WTC11 (cell line): ENCODE measurements around the gene POC1A. TPM values are rescaled to one million over a fixed set of nuclear protein-coding genes. Genes with fewer than 3 reads are reported as not detected.
"Not testable (repeated sequence)": the region's sequence is repeated elsewhere in the genome, so short reads cannot be mapped to it uniquely, and the experiment has no call there.

Experiments used
- ATAC-seq: fragments of 200-7000 bp; cut with Tn5 transposase; 2 replicates; pipeline ENCODE4 v1.10.0; 2021; ENCODE audit warnings: mild to moderate bottlenecking, moderate library complexity
- CTCF ChIA-PET: fragments of 300-600 bp; sonication (Branson Sonifier 250); formaldehyde crosslinking; loops from one replicate; lab custom pipeline; 2021; ENCODE audit warnings: antibody characterized with exemption; lab: Charles Lee
- POLR2A ChIA-PET: fragments of 350-600 bp; sonication (Branson Sonifier 250); formaldehyde crosslinking; loops from one replicate; lab custom pipeline; 2021; ENCODE audit warnings: antibody characterized with exemption; lab: Charles Lee
- DNase-seq: peaks from one replicate; pipeline ENCODE4 v3.0.0; 2021; ENCODE audit warnings: low spot score
- H3K27ac Mint-ChIP-seq: 2 replicates; pipeline ENCODE4 v1.8.0; 2021; ENCODE audit warnings: mixed read lengths
- H3K27me3 Mint-ChIP-seq: 2 replicates; pipeline ENCODE4 v1.8.0; 2021; ENCODE audit warnings: low read depth, mild to moderate bottlenecking, moderate library complexity, mixed read lengths
- H3K36me3 Mint-ChIP-seq: 2 replicates; pipeline ENCODE4 v1.8.0; 2021; ENCODE audit warnings: mixed read lengths
- H3K4me1 Mint-ChIP-seq: 2 replicates; pipeline ENCODE4 v1.8.0; 2022; ENCODE audit warnings: mixed read lengths
- H3K4me3 Mint-ChIP-seq: 2 replicates; pipeline ENCODE4 v1.8.0; 2021; ENCODE audit warnings: mild to moderate bottlenecking, moderate library complexity, mixed read lengths
- H3K9me3 Mint-ChIP-seq: 2 replicates; pipeline ENCODE4 v1.8.0; 2021; ENCODE audit warnings: mixed read lengths
- CREM ChIP-seq: sonication (generic); formaldehyde crosslinking; IDR thresholded peaks from 2 replicates; pipeline ENCODE4 v1.8.1; 2022; ENCODE audit warnings: mild to moderate bottlenecking, missing genetic modification reagents, moderate library complexity
- FOXP1 ChIP-seq: sonication (generic); formaldehyde crosslinking; IDR thresholded peaks from 2 replicates; pipeline ENCODE4 v1.8.0; 2022; ENCODE audit warnings: missing genetic modification reagents, mild to moderate bottlenecking, moderate library complexity, borderline replicate concordance
- JUN ChIP-seq: sonication (generic); formaldehyde crosslinking; IDR thresholded peaks from 2 replicates; pipeline ENCODE4 v1.8.0; 2023; ENCODE audit warnings: mild to moderate bottlenecking, missing genetic modification reagents
- MXD4 ChIP-seq: fragments of 250-450 bp; sonication (Bioruptor Pico); IDR thresholded peaks from 2 replicates; pipeline ENCODE4 v1.8.0; 2021; ENCODE audit warnings: mild to moderate bottlenecking, moderate library complexity, borderline replicate concordance
- OVOL2 ChIP-seq: fragments of 250-450 bp; sonication (Bioruptor Pico); IDR thresholded peaks from 2 replicates; pipeline ENCODE4 v1.9.0; 2021; ENCODE audit warnings: mild to moderate bottlenecking, borderline replicate concordance
- RELA ChIP-seq: sonication (generic); formaldehyde crosslinking; IDR thresholded peaks from 2 replicates; pipeline ENCODE4 v1.8.1; 2022; ENCODE audit warnings: missing genetic modification reagents, mild to moderate bottlenecking, borderline replicate concordance
- SMAD4 ChIP-seq: sonication (generic); formaldehyde crosslinking; IDR thresholded peaks from 2 replicates; pipeline ENCODE4 v1.8.0; 2022; ENCODE audit warnings: mild to moderate bottlenecking, missing genetic modification reagents
- TCF7 ChIP-seq: sonication (generic); formaldehyde crosslinking; IDR thresholded peaks from 2 replicates; pipeline ENCODE4 v1.8.0; 2022; ENCODE audit warnings: mild to moderate bottlenecking, low read depth, missing genetic modification reagents, moderate library complexity
- ZNF121 ChIP-seq: sonication (generic); formaldehyde crosslinking; IDR thresholded peaks from 2 replicates; pipeline ENCODE4 v1.8.0; 2023; ENCODE audit warnings: missing genetic modification reagents
- ZNF232 ChIP-seq: sonication (generic); formaldehyde crosslinking; IDR thresholded peaks from 2 replicates; pipeline ENCODE4 v1.8.0; 2022; ENCODE audit warnings: mild to moderate bottlenecking, missing genetic modification reagents
- total RNA-seq: library from RNA; stranded (reverse); gene quantifications from 3 replicates; pipeline ENCODE4 v1.2.3, GENCODE V29; 2021
- TF ChIP-seq, protein P1 (sequence below): sonication (generic); formaldehyde crosslinking; conservative IDR thresholded peaks from 2 replicates; pipeline ENCODE4 v1.8.1; 2023; ENCODE audit warnings: mild to moderate bottlenecking, low read depth, missing genetic modification reagents, moderate library complexity
- TF ChIP-seq, protein P2 (sequence below): sonication (generic); formaldehyde crosslinking; IDR thresholded peaks from 2 replicates; pipeline ENCODE4 v1.8.0; 2022; ENCODE audit warnings: mild to moderate bottlenecking, missing genetic modification reagents
- TF ChIP-seq, protein P3 (sequence below): sonication (generic); formaldehyde crosslinking; IDR thresholded peaks from 2 replicates; pipeline ENCODE4 v1.8.0; 2023; ENCODE audit warnings: mild to moderate bottlenecking, missing genetic modification reagents
- TF ChIP-seq, protein P4 (sequence below): fragments of 200-600 bp; IDR thresholded peaks from 2 replicates; pipeline ENCODE4 v1.8.0; 2022; ENCODE audit warnings: antibody characterized with exemption
- TF ChIP-seq, protein P5 (sequence below): sonication (generic); formaldehyde crosslinking; IDR thresholded peaks from 2 replicates; pipeline ENCODE4 v1.8.0; 2022; ENCODE audit warnings: mild to moderate bottlenecking, missing genetic modification reagents

The POC1A gene
- total RNA-seq, 1 experiment from 2014 or later, result 31.3 TPM

DNA sequence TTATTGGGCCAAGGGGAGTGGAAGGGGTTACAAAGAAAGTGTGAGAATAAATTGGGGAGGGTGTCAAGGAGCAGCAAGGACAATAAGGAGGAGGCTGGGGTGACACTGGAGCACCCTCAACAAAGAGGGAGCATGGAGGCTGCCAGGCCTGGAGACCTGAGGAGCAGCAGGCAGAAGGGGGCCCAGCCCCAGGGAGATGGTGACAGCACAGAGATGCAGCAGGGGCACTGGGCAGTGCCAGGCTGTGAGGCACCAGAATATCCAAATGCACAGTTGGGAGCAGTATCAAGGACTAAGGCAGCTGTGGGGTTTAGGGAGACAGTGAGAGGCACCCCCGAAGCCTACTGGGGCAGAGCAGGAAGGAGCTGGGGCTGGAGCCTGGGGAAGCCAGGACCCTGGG lies 24.3 kb upstream of the POC1A start:
- Mint-ChIP-seq H3K4me3 (no peak overlapping the region), H3K27ac (no peak overlapping the region), H3K27me3 (peaks cover 2% of the 10 kb centered on the region; the same call in 1 of the 2 replicates), H3K9me3 (no peaks in the 10 kb centered on the region)
- no peak for DNase-seq
- ChIA-PET CTCF (interaction anchor here (0.6 to 2.4 kb wide), 4 partner anchors 34 to 609 kb away, joined by 3 to 8 read pairs (median 4); no protein-coding TSS in a partner anchor), POLR2A (no interaction called here)
- ATAC-seq, result no peak
- no peak for TF ChIP-seq RELA (CRISPR knock-in tag)
- TF ChIP-seq ZNF121 (CRISPR knock-in tag), result no peak
- TF ChIP-seq MXD4 (CRISPR knock-in tag), result no peak
- TF ChIP-seq, all 79 proteins: peak for 0
- Mint-ChIP-seq H3K36me3 (no peaks in the 10 kb centered on the region), H3K4me1 (peaks cover 11% of the 10 kb centered on the region; the same call in 1 of the 2 replicates)

DNA sequence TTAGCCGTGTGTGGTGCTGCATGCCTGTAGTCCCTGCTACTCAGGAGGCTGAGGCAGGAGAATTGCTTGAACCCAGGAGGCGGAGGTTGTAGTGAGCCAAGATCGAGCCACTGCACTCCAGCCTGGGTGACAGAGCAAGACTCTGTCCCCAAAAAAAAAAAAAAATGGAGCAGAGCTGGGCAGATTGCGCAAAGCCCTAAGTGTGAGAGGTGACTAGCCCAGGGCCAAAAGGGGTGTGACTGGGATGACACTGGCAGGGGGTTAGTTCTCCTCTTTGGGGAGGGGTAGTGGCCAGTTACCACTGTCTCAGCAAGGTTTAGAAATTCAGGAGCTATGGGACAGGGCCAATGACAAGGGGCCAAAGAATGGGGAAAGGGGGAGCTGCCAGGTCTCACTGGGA lies 23.9 kb upstream of the POC1A start:
- DNase-seq, H3K27me3 Mint-ChIP-seq, H3K9me3 Mint-ChIP-seq, H3K27ac Mint-ChIP-seq, ATAC-seq, H3K4me3 Mint-ChIP-seq, H3K36me3 Mint-ChIP-seq: not testable (repeated sequence)
- H3K4me1 Mint-ChIP-seq, result peaks cover 11% of the 10 kb centered on the region; the same call in 1 of the 2 replicates
- POLR2A ChIA-PET, result interaction anchor here (0.5 kb wide), 1 partner anchor 22 kb away, joined by 3 read pairs; no protein-coding TSS in a partner anchor
- CTCF ChIA-PET, result interaction anchor here (0.6 to 2.4 kb wide), 2 partner anchors 42 to 610 kb away, joined by 3 to 8 read pairs; no protein-coding TSS in a partner anchor

DNA sequence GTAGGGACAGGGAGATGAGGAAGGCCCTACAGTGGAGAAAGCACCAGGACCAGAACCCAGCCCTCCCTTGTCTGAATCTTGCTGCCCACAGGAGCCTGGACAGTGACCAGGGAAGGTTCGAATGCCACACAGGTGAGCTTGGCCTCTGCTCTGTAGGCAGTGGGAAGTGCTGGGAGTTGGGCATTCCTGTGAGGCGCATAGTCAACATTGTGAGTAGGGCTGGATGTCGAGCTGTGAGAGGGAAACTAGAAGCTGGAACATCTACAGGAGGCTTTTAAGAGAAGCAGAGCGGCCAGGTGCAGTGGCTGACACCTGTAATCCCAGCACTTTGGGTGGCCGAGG lies 23.4 kb upstream of the POC1A start:
- H3K27ac Mint-ChIP-seq, result no peak overlapping the region
- no peak for ATAC-seq
- CTCF ChIA-PET, result interaction anchor here (1.0 to 2.4 kb wide), 2 partner anchors 39 to 43 kb away, joined by 3 to 8 read pairs; no protein-coding TSS in a partner anchor
- H3K36me3 Mint-ChIP-seq, result no peaks in the 10 kb centered on the region
- H3K4me1 Mint-ChIP-seq, result peaks cover 11% of the 10 kb centered on the region; the same call in 1 of the 2 replicates
- H3K9me3 Mint-ChIP-seq, result no peaks in the 10 kb centered on the region
- no peak for DNase-seq
- H3K27me3 Mint-ChIP-seq, result peaks cover 2% of the 10 kb centered on the region; the same call in 1 of the 2 replicates
- no peak overlapping the region for H3K4me3 Mint-ChIP-seq
- TF ChIP-seq, protein P1, sequence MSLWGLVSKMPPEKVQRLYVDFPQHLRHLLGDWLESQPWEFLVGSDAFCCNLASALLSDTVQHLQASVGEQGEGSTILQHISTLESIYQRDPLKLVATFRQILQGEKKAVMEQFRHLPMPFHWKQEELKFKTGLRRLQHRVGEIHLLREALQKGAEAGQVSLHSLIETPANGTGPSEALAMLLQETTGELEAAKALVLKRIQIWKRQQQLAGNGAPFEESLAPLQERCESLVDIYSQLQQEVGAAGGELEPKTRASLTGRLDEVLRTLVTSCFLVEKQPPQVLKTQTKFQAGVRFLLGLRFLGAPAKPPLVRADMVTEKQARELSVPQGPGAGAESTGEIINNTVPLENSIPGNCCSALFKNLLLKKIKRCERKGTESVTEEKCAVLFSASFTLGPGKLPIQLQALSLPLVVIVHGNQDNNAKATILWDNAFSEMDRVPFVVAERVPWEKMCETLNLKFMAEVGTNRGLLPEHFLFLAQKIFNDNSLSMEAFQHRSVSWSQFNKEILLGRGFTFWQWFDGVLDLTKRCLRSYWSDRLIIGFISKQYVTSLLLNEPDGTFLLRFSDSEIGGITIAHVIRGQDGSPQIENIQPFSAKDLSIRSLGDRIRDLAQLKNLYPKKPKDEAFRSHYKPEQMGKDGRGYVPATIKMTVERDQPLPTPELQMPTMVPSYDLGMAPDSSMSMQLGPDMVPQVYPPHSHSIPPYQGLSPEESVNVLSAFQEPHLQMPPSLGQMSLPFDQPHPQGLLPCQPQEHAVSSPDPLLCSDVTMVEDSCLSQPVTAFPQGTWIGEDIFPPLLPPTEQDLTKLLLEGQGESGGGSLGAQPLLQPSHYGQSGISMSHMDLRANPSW, result no peak
- TF ChIP-seq SMAD4 (CRISPR knock-in tag), result no peak
- TF ChIP-seq, protein P2, sequence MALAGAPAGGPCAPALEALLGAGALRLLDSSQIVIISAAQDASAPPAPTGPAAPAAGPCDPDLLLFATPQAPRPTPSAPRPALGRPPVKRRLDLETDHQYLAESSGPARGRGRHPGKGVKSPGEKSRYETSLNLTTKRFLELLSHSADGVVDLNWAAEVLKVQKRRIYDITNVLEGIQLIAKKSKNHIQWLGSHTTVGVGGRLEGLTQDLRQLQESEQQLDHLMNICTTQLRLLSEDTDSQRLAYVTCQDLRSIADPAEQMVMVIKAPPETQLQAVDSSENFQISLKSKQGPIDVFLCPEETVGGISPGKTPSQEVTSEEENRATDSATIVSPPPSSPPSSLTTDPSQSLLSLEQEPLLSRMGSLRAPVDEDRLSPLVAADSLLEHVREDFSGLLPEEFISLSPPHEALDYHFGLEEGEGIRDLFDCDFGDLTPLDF (CRISPR knock-in tag), result no peak
- no peak for TF ChIP-seq ZNF232 (CRISPR knock-in tag)
- TF ChIP-seq CREM (CRISPR knock-in tag), result no peak
- no peak for TF ChIP-seq JUN (CRISPR knock-in tag)
- TF ChIP-seq, protein P3, sequence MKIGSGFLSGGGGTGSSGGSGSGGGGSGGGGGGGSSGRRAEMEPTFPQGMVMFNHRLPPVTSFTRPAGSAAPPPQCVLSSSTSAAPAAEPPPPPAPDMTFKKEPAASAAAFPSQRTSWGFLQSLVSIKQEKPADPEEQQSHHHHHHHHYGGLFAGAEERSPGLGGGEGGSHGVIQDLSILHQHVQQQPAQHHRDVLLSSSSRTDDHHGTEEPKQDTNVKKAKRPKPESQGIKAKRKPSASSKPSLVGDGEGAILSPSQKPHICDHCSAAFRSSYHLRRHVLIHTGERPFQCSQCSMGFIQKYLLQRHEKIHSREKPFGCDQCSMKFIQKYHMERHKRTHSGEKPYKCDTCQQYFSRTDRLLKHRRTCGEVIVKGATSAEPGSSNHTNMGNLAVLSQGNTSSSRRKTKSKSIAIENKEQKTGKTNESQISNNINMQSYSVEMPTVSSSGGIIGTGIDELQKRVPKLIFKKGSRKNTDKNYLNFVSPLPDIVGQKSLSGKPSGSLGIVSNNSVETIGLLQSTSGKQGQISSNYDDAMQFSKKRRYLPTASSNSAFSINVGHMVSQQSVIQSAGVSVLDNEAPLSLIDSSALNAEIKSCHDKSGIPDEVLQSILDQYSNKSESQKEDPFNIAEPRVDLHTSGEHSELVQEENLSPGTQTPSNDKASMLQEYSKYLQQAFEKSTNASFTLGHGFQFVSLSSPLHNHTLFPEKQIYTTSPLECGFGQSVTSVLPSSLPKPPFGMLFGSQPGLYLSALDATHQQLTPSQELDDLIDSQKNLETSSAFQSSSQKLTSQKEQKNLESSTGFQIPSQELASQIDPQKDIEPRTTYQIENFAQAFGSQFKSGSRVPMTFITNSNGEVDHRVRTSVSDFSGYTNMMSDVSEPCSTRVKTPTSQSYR, result no peak
- no peak for TF ChIP-seq TCF7 (CRISPR knock-in tag)
- TF ChIP-seq, protein P4, sequence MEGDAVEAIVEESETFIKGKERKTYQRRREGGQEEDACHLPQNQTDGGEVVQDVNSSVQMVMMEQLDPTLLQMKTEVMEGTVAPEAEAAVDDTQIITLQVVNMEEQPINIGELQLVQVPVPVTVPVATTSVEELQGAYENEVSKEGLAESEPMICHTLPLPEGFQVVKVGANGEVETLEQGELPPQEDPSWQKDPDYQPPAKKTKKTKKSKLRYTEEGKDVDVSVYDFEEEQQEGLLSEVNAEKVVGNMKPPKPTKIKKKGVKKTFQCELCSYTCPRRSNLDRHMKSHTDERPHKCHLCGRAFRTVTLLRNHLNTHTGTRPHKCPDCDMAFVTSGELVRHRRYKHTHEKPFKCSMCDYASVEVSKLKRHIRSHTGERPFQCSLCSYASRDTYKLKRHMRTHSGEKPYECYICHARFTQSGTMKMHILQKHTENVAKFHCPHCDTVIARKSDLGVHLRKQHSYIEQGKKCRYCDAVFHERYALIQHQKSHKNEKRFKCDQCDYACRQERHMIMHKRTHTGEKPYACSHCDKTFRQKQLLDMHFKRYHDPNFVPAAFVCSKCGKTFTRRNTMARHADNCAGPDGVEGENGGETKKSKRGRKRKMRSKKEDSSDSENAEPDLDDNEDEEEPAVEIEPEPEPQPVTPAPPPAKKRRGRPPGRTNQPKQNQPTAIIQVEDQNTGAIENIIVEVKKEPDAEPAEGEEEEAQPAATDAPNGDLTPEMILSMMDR, result no peak
- no peak for TF ChIP-seq FOXP1 (CRISPR knock-in tag)
- no peak for TF ChIP-seq RELA (CRISPR knock-in tag)
- TF ChIP-seq, protein P5, sequence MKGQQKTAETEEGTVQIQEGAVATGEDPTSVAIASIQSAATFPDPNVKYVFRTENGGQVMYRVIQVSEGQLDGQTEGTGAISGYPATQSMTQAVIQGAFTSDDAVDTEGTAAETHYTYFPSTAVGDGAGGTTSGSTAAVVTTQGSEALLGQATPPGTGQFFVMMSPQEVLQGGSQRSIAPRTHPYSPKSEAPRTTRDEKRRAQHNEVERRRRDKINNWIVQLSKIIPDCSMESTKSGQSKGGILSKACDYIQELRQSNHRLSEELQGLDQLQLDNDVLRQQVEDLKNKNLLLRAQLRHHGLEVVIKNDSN (CRISPR knock-in tag), result no peak
- no peak for TF ChIP-seq OVOL2 (CRISPR knock-in tag)
- TF ChIP-seq, all 79 proteins: peak for 0
- POLR2A ChIA-PET, result interaction anchor here (0.5 to 1.2 kb wide), 2 partner anchors 21 to 23 kb away, joined by 3 read pairs; partner anchors contain the start of gene POC1A
